HG03103 (cell line): ENCODE data around the gene LMNTD2.

Source experiments
- ATAC-seq: cut with Tn5 transposase; IDR thresholded peaks from one replicate; pipeline ENCODE4 v1.9.1; 2021; ENCODE audit warnings: low read depth; ENCODE audit not compliant: unreplicated experiment

LMNTD2 gene

GRCh38 chr11:535519-536454 lies 24.8 kb downstream of the LMNTD2 start, which contains the start of gene HRAS:
Gene HRAS, minus strand, starts transcription at chr11:535576.
- peak; percentile 66 for ATAC-seq

- ATAC-seq, result no peak
Measured at GRCh38 chr11:535210-535518, 25.4 kb downstream of the LMNTD2 start.

GRCh38 chr11:534396-535209 lies 25.9 kb downstream of the LMNTD2 start:
- ATAC-seq, result no peak

GRCh38 chr11:533586-534395 lies 26.7 kb downstream of the LMNTD2 start:
- no peak for ATAC-seq

GRCh38 chr11:532986-533585 lies 27.5 kb downstream of the LMNTD2 start:
- ATAC-seq, result no peak

- ATAC-seq, result no peak
Measured at GRCh38 chr11:532527-532985, 28.0 kb downstream of the LMNTD2 start.

- no peak for ATAC-seq
Measured at GRCh38 chr11:531919-532526, 28.5 kb downstream of the LMNTD2 start.

- no peak for ATAC-seq
Measured at GRCh38 chr11:530960-531831, 29.3 kb downstream of the LMNTD2 start.

GRCh38 chr11:529728-530411 lies 30.7 kb downstream of the LMNTD2 start:
- no peak for ATAC-seq

- ATAC-seq, result no peak
Measured at GRCh38 chr11:528815-529727, 31.5 kb downstream of the LMNTD2 start.

- ATAC-seq, result no peak
Measured at GRCh38 chr11:528166-528814, 32.2 kb downstream of the LMNTD2 start.

- no peak for ATAC-seq
Measured at GRCh38 chr11:526192-526591, 34.3 kb downstream of the LMNTD2 start.

GRCh38 chr11:521177-521688 lies 39.3 kb downstream of the LMNTD2 start:
- ATAC-seq, result no peak

GRCh38 chr11:520428-521176 lies 39.9 kb downstream of the LMNTD2 start:
- ATAC-seq, result no peak

GRCh38 chr11:518463-519202 lies 41.9 kb downstream of the LMNTD2 start:
- peak; percentile 76 for ATAC-seq
